PFSK-1 (cell line): ENCODE data around the gene CUX1.

Experiments
- POLR2AphosphoS5 ChIP-seq: IDR thresholded peaks from 2 replicates; pipeline ENCODE4 v1.6.1; 2012; ENCODE audit warnings: low read depth, mild to moderate bottlenecking, control low read depth, low read length, moderate library complexity
- SIN3A ChIP-seq: IDR thresholded peaks from 2 replicates; pipeline ENCODE4 v1.6.1; 2012; ENCODE audit warnings: mild to moderate bottlenecking, low read length, moderate library complexity, borderline replicate concordance; ENCODE audit not compliant: insufficient read depth
- TAF1 ChIP-seq: IDR thresholded peaks from 2 replicates; pipeline ENCODE4 v1.6.1; 2012; ENCODE audit warnings: low read length, control low read depth, borderline replicate concordance; ENCODE audit not compliant: insufficient read depth
- TF ChIP-seq, protein P1 (sequence below), 2 experiments: IDR thresholded peaks; 2 replicates each; pipeline versions ENCODE4 v1.6.1 to v1.8.0; 2011 to 2012; ENCODE audit warnings: low read depth in 2 of 2, low read length in 2 of 2, control low read depth in 1 of 2, inconsistent platforms in 1 of 2, mild to moderate bottlenecking in 1 of 2, moderate library complexity in 1 of 2; ENCODE audit not compliant: insufficient read depth in 1 of 2

DNA sequence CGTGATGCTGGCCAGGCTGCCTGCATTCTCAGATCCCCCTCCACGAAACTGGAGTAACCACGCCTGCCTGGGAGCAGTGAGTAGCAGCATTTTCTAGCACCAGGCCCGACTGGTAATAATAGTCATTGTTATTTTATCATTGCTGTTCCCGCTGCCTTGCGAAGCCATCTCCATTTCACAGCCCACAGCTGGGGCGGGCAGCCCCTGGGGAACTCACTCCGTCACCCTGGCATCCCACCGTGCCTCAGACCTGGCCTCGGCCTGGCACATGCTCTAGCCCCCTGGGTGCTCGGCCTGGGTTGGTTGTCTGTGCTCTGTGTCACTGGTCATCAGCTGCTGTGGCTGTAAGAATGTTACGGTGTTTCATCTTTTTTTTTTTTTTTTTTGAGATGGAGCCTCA is 411.5 kb downstream of the CUX1 start:
- TF ChIP-seq POLR2AphosphoS5 (no peak), SIN3A (no peak), TAF1 (no peak)
- TF ChIP-seq, protein P1, sequence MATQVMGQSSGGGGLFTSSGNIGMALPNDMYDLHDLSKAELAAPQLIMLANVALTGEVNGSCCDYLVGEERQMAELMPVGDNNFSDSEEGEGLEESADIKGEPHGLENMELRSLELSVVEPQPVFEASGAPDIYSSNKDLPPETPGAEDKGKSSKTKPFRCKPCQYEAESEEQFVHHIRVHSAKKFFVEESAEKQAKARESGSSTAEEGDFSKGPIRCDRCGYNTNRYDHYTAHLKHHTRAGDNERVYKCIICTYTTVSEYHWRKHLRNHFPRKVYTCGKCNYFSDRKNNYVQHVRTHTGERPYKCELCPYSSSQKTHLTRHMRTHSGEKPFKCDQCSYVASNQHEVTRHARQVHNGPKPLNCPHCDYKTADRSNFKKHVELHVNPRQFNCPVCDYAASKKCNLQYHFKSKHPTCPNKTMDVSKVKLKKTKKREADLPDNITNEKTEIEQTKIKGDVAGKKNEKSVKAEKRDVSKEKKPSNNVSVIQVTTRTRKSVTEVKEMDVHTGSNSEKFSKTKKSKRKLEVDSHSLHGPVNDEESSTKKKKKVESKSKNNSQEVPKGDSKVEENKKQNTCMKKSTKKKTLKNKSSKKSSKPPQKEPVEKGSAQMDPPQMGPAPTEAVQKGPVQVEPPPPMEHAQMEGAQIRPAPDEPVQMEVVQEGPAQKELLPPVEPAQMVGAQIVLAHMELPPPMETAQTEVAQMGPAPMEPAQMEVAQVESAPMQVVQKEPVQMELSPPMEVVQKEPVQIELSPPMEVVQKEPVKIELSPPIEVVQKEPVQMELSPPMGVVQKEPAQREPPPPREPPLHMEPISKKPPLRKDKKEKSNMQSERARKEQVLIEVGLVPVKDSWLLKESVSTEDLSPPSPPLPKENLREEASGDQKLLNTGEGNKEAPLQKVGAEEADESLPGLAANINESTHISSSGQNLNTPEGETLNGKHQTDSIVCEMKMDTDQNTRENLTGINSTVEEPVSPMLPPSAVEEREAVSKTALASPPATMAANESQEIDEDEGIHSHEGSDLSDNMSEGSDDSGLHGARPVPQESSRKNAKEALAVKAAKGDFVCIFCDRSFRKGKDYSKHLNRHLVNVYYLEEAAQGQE (IDR thresholded peaks at IDR 0.05; ENCODE audit: insufficient read depth in 1 of 2, low read depth in 2 of 2, low read length in 2 of 2), result no peak
